Chondrocyte (in vitro differentiated cells): ENCODE measurements around the gene CLCN5. TPM values are rescaled to one million over a fixed set of nuclear protein-coding genes. Genes with fewer than 3 reads are reported as not detected.

Experiments
- DNase-seq: peaks from one replicate; pipeline ENCODE4 v3.0.0; 2021; ENCODE audit warnings: mixed read lengths, low spot score
- H3K27ac Mint-ChIP-seq: one replicate; pipeline ENCODE4 v1.8.0; 2021; ENCODE audit warnings: mild to moderate bottlenecking, moderate library complexity, mixed read lengths; ENCODE audit not compliant: unreplicated experiment
- H3K27me3 Mint-ChIP-seq: 2 replicates; pipeline ENCODE4 v1.8.0; 2021; ENCODE audit warnings: low read depth, mixed read lengths
- H3K36me3 Mint-ChIP-seq: 2 replicates; pipeline ENCODE4 v1.8.0; 2021; ENCODE audit warnings: low read depth, mixed read lengths
- H3K4me1 Mint-ChIP-seq: 2 replicates; pipeline ENCODE4 v1.8.0; 2021; ENCODE audit warnings: low read depth, mild to moderate bottlenecking, mixed read lengths
- H3K4me3 Mint-ChIP-seq: one replicate; pipeline ENCODE4 v1.8.0; 2021; ENCODE audit warnings: mild to moderate bottlenecking, moderate library complexity, mixed read lengths; ENCODE audit not compliant: unreplicated experiment
- H3K9me3 Mint-ChIP-seq: 2 replicates; pipeline ENCODE4 v1.8.0; 2021; ENCODE audit warnings: low read depth, mixed read lengths
- microRNA-seq: library from miRNA; unstranded; fragments of <30 nt; microRNA quantifications from one replicate; pipeline ENCODE4 v1.2.0, GENCODE V29; 2020; ENCODE audit warnings: borderline number of aligned reads
- total RNA-seq: library from RNA; stranded (reverse); gene quantifications from 3 replicates; pipeline ENCODE4 v1.2.1, GENCODE V29; 2021
- TF ChIP-seq, protein P1 (sequence below): fragments of 200-600 bp; sonication (generic); IDR thresholded peaks from 2 replicates; pipeline ENCODE4 v1.5.0; 2021; ENCODE audit warnings: antibody characterized with exemption, mild to moderate bottlenecking, moderate library complexity

Gene CLCN5
- total RNA-seq, 1 donor from 2014 or later: 17.9 TPM

DNA sequence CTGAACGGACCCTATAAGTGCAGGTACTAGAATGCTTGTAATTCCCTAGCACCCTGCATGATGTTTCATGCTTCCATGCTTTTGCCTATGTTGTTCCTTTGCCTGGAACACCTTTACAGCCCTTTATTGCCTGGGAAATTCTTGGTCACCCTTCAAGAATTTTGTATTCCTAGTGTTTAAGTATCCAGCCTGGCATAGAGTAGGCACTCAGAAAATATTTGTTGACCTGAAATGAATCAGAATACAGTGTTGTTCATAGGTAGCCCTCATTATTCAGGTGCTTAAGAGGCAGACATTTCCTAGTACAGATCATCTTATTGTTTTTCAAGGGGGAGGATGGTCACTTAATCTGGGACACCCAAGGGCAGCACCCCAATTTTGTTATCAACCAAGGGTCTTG lies 203.1 kb downstream of the CLCN5 start:
- Mint-ChIP-seq H3K9me3 (peaks cover 8% of the 10 kb centered on the region), H3K27me3 (no peaks in the 10 kb centered on the region), H3K4me3 (no peak overlapping the region), H3K36me3 (no peaks in the 10 kb centered on the region), H3K4me1 (no peaks in the 10 kb centered on the region), H3K27ac (no peak overlapping the region)
- DNase-seq: no peak
- TF ChIP-seq, protein P1, sequence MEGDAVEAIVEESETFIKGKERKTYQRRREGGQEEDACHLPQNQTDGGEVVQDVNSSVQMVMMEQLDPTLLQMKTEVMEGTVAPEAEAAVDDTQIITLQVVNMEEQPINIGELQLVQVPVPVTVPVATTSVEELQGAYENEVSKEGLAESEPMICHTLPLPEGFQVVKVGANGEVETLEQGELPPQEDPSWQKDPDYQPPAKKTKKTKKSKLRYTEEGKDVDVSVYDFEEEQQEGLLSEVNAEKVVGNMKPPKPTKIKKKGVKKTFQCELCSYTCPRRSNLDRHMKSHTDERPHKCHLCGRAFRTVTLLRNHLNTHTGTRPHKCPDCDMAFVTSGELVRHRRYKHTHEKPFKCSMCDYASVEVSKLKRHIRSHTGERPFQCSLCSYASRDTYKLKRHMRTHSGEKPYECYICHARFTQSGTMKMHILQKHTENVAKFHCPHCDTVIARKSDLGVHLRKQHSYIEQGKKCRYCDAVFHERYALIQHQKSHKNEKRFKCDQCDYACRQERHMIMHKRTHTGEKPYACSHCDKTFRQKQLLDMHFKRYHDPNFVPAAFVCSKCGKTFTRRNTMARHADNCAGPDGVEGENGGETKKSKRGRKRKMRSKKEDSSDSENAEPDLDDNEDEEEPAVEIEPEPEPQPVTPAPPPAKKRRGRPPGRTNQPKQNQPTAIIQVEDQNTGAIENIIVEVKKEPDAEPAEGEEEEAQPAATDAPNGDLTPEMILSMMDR: no peak

DNA sequence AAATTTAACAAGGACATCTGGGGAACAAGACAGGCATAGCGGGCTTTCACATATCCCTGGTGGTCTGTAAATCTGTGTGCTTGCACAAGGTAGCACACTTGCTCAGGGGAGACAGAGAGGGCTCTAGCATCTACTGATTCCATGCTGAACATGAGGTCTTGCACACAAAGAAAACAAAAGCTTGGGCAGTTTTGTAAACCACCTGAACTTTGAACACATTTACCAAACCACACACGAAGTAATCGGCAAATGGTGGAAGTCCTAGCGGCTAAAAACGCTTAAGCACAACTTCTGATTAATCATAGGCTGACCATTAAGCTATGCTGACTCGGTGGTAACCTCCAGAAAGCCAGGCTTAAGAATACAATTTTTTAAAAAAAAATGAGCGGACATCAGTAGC lies 225.6 kb downstream of the CLCN5 start:
- no peaks in the 10 kb centered on the region for H3K36me3 Mint-ChIP-seq
- TF ChIP-seq, protein P1: no peak
- DNase-seq: no peak
- no peak overlapping the region for H3K4me3 Mint-ChIP-seq
- H3K27ac Mint-ChIP-seq: no peak overlapping the region
- H3K4me1 Mint-ChIP-seq: no peaks in the 10 kb centered on the region
- peaks cover 3% of the 10 kb centered on the region for H3K9me3 Mint-ChIP-seq
- no peaks in the 10 kb centered on the region for H3K27me3 Mint-ChIP-seq

Small RNA genes lying within 50 kb of the gene (microRNA-seq; reads per million reads assigned to microRNA genes)
- gene MIR188: 214 reads per million, percentile 66 among the genes with 10 or more reads in this experiment
- gene MIR362: 192 reads per million, percentile 65 among the genes with 10 or more reads in this experiment
- gene MIR500A: 15.5 reads per million, percentile 30 among the genes with 10 or more reads in this experiment
- gene MIR500B: not detected
- 92.0 reads per million, percentile 57 among the genes with 10 or more reads in this experiment for gene MIR501
- gene MIR502: 68.1 reads per million, percentile 53 among the genes with 10 or more reads in this experiment
- gene MIR532: 818 reads per million, percentile 77 among the genes with 10 or more reads in this experiment
- gene MIR660: 176 reads per million, percentile 64 among the genes with 10 or more reads in this experiment

Other genes with a start within 250 kb of the CLCN5 start
- not detected in 3 replicates for gene PAGE1, start 226.6 kb upstream of the CLCN5 start, total RNA-seq
- not detected in 3 replicates for gene PAGE4, start 93.3 kb upstream of the CLCN5 start, total RNA-seq
- 2.8 to 3.4 TPM (median 3.2 TPM) in 3 replicates for gene USP27X, start 43.1 kb upstream of the CLCN5 start, total RNA-seq